NCI-H1694 treated with DMSO at 0.1 percent for 48 hours (cell line): ENCODE data around the gene KPNA1.
"Not testable (repeated sequence)": the region's sequence is repeated elsewhere in the genome, so short reads cannot be mapped to it uniquely, and the experiment has no call there.

Experiments used
- DNase-seq: peaks from one replicate; lab custom pipeline; 2025; lab: John Stamatoyannopoulos, UW

Gene KPNA1

GRCh38 chr3:122519693-122520092 lies 5.0 kb upstream of the KPNA1 start:
- DNase-seq: no peak

DNA sequence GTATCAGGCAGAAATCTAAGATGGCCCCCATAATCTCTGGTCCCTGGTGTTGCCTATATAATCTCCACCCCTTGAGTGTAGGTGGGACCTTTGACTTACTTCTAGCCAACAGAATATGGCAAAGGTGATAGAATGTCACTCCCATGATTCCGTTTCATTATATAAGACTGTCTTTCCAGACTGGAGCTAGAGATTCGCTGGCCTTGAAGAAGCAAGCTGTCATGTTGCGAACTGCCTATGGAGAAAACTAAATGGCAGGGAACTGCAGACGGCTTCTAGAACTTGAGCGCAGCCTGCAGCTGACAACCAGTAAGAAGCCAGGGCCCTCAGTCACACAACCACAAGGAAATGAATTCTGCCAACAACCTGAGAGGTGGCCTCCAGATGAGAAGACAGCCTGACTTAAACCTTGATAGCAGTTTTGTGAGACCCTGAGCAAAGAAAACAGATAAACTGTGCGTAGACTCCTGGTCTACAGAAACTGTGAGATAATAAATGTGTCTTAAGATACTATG lies 2.2 kb upstream of the KPNA1 start:
- no peak for DNase-seq

DNA sequence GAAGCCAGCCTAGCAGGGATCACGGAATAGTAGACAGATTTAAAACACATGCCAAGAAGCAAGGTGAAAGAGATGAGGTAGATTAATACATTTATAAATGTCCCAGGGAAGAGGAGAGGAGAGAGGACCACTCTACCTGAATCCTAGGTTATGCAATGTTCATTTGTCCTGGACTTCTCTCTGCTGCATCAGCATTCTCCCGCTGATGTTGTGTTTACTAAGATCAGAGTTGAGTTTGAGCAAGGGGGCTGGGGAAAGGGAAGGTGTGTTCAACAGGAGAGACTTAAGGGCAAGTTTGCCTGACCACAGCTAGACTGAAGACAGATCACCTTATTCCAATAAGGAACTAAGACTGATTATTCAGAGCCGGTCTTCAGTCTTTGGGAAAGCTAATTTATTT lies 1.1 kb upstream of the KPNA1 start:
- no peak for DNase-seq

GRCh38 chr3:122515020-122515468 lies 305 bp upstream of the KPNA1 start:
- no peak for DNase-seq

- no peak for DNase-seq
Measured at GRCh38 chr3:122513386-122514122, 1.2 kb downstream of the KPNA1 start.

GRCh38 chr3:122512284-122512683 lies 2.5 kb downstream of the KPNA1 start:
- DNase-seq: no peak

DNA sequence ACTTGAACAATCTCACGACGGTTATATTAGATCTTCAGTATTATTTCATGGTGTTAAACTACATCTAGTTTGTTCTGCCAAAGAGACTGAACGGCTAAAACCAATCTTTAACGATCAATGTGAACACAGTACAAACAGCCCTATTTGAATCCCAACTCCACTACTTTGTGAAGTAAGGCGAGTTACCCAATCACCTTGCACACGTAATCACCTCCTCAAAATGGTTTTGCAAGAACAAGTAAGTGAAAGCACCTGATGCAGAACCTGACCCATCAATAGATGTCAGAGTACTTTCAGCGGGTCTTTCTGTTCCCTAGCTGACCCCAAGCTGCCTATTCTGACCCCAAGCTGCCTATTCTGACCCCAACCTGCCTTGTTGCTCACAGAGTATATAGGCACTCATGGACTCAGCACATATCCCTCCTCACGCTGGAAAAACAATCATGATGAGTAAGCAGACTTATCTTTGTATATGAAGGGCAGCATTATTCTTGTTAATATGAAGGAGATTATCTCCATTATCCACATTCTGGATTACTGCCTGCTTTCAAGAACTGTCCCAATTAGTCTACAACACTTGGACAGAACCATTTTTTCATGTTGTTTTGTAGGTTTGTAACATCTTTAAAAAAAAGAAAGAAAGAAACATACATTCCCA lies 3.7 kb downstream of the KPNA1 start:
- no peak for DNase-seq

- not testable (repeated sequence) for DNase-seq
Measured at GRCh38 chr3:122508944-122509343, 5.8 kb downstream of the KPNA1 start.

- no peak for DNase-seq
Measured at GRCh38 chr3:122508135-122508914, 6.4 kb downstream of the KPNA1 start.

DNA sequence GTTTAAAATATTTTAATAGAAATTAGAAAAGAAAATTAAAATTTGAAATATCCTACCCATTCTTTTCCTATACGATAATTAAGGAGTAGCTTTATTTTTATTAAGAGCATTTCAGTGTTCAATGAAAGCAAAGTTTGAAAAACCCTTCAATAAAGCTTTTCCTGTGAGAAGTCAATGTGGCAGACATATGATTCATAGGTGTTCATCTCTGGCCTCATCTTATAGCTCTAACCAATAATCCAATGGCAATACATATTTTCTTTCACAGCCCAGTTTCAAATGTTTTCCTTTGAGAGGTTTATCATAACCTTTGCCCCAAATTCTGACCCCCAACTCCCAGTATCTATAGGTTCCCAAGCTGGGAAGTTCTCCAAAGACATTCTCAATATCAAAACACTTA lies 8.3 kb downstream of the KPNA1 start:
- no peak for DNase-seq

DNA sequence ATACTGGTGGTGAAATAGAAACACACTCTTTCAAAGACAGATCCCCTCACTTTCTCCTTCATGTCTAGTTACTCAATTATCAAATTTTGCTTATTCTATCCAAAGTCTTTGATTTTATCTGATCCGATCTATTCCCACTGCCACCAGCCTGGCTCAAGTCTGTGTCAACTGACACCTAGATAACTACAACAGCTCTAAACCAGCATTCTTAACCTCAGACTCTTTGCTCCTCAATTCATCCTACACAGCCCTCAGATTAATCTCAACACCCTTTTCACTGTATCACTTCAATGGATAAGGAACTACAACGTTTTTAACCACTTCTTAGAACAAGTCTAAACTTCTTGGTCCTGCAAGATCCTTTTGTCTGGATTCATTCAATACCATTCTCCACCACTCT lies 9.1 kb downstream of the KPNA1 start:
- no peak for DNase-seq

DNA sequence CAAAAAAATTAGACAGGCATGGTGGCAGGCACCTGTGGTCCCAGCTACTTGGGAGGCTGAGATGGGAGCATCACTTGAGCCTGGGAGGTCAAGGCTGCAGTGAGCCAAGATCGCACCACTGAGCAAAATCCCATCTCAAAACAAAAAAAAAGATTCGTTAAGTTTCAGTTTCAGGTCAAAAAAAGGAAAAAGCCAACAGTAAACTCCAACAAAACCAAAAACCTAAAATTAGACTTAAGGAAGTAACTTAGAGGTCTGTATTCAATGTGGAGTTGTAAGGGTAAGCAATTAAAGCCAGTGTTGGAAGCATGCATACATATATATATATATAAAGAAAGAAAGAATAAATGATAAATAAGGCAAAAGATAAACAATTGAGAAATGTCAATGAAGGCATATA lies 11.8 kb downstream of the KPNA1 start:
- no peak for DNase-seq

- no peak for DNase-seq
Measured at GRCh38 chr3:122502139-122502538, 12.6 kb downstream of the KPNA1 start.

DNA sequence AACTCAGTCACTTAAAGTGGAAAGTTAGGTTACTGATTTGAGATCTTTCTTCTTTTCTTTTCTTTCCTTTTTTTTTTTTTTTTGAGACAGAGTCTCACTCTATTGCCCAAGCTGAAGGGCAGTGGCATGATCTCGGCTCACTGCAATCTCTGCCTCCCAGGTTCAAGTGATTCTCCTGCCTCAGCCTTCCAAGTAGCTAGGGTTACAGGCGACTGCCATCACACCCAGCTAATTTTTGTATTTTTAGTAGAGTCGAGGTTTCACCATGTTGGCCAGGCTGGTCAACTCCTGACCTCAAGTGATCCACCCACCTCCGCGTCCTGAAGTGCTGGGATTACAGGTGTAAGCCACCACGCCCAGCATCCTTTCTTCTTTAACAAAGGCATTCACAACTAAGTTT lies 13.8 kb downstream of the KPNA1 start:
- DNase-seq: not testable (repeated sequence)

GRCh38 chr3:122498152-122498551 lies 16.6 kb downstream of the KPNA1 start:
- no peak for DNase-seq

- DNase-seq: no peak
Measured at GRCh38 chr3:122497425-122497824, 17.3 kb downstream of the KPNA1 start.

GRCh38 chr3:122496508-122496907 lies 18.2 kb downstream of the KPNA1 start:
- no peak for DNase-seq

DNA sequence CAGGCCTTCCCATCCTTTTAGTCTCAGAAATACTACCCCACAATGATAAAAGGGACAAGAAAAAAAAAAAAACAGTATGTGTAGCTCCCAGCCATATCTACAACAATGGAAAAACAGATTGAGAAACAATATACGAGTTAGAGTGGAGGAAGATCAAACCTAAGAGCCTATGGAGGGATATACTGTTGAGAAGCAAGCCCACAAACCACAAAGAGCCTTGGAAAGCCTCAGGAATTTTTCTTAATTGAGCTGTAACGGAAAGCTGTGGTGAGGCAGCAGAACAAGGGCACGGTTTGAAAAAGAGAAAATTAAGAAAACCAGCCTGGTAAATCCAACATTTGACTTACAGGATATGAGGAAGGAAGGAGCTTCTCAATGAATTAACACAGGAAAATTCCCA lies 21.4 kb downstream of the KPNA1 start:
- DNase-seq: no peak

DNA sequence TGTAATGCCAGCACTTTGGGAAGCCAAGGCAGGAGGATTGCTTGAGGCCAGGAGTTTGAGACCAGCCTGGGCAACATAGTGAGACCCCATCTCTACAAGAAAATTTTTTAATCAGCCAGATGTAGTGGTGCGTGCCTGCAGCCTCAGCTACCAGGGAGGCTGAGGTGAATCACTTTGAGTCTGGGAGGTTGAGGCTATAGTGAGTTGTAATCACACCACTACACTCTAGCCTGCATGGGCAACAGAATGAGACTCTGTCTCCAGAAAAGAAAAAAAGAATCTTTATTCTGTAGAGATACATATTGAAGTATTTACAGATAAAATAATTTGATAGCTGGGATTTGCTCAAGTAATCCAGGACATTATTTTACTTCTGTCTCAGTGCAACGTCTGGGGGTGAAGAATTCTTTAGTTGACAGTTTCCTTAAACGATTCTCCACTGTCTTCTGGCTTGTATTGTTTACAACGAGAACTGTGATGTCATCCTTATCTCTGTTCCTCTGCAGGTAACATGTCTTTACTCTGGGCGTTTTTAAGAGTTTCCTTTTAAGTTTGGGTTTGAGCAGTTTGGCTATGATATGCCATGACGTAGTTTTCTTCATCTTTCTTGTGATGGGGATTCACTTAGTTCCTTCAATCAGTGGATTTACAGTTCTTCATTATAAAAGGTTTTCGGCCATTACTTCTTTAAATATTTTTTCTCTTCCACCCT lies 26.3 kb downstream of the KPNA1 start:
- no peak for DNase-seq

DNA sequence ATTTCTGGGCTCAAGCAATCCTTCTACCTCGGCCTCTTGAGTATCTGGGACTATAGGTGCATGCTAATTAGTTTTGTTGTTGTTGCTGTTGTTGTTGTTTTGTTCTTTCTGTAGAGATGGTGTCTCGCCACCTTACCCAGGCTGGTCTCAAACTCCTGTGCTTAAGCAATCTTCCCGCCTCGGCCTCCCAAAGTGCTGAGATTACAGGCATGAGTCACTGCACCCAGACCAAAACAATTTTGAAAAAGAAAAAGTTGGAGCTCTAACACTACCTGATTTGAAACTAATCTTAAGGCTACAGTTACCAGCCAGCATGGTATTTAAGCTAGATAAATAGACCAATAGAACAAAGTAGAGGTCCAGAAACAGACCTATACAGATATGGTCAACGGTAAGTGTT lies 29.8 kb downstream of the KPNA1 start:
- DNase-seq: no peak

DNA sequence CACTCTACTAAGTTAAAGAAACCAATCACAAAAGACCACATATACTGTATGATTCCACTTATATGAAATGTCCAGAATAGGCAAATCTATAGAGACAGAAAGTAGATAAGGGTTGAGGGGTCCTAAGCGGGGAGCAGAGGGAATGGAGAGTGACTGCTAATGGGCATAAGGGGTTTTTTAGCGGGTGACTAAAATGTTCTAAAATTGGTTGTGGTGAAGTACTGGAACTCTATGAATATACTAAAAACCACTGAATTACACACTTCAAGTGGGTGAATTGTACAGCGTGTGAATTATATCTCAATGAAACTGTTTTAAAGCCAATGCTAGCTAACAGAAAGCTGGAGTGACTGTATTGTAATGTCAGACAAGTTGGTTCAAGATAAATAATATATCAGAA lies 33.3 kb downstream of the KPNA1 start:
- no peak for DNase-seq

DNA sequence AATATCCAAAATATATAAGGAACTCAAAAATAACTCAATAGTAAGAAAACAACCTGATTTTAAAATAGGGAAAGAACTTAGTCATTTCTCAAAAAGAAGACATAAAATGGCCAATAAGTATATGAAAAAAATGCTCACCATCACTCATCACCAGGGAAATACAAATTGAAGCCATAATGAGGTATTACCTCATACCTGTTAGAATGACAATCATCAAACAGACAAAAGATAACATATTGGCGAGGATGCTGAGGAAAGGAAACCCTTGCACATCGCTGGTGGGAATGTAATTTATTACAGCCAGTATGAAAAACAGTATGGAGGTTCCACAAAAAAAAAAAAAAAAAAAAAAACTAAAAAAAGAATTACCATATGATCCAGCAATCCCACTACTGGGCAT lies 38.2 kb downstream of the KPNA1 start:
- DNase-seq: no peak
